ENCODE data around the gene SLCO2A1. TPM values are rescaled to one million over a fixed set of nuclear protein-coding genes. Genes with fewer than 3 reads are reported as not detected.
A peak's percentile ranks its signal among the peaks of the same experiment; 100 is the strongest.

SLCO2A1 gene
- total RNA-seq, 4 donors from 2014 or later, result 0.07 to 2.4 (median 1.3) TPM

GRCh38 chr3:133931084-133931483 lies 98.6 kb downstream of the SLCO2A1 start:
- in situ Hi-C loops (cut with MboI; ENCODE audit: low sequenced_read_pairs in 4 of 4), result no loop called here
- H3K4me1 ChIP-seq, result peaks cover 0 to 9% of the 10 kb centered on the region in 2 donors
- H3K36me3 ChIP-seq, result no peaks in the 10 kb centered on the region
- TF ChIP-seq, protein P1, sequence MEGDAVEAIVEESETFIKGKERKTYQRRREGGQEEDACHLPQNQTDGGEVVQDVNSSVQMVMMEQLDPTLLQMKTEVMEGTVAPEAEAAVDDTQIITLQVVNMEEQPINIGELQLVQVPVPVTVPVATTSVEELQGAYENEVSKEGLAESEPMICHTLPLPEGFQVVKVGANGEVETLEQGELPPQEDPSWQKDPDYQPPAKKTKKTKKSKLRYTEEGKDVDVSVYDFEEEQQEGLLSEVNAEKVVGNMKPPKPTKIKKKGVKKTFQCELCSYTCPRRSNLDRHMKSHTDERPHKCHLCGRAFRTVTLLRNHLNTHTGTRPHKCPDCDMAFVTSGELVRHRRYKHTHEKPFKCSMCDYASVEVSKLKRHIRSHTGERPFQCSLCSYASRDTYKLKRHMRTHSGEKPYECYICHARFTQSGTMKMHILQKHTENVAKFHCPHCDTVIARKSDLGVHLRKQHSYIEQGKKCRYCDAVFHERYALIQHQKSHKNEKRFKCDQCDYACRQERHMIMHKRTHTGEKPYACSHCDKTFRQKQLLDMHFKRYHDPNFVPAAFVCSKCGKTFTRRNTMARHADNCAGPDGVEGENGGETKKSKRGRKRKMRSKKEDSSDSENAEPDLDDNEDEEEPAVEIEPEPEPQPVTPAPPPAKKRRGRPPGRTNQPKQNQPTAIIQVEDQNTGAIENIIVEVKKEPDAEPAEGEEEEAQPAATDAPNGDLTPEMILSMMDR (IDR thresholded peaks at IDR 0.05 in 4 of 5, conservative IDR thresholded peaks at IDR 0.05 in 1 of 5), result no peak
- no peak for TF ChIP-seq POLR2A (IDR thresholded peaks at IDR 0.05)
- H3K27ac ChIP-seq, result no peak overlapping the region
- ATAC-seq (no peak), DNase-seq (no peak)
- H3K4me3 ChIP-seq, result no peak overlapping the region
- intact Hi-C loops (cut with DNase I; ENCODE audit: low total_unique reads), result loop anchor here (10.0 kb wide), 2 partner anchors 104 to 544 kb away; no protein-coding TSS in a partner anchor
- H3K9me3 ChIP-seq, result no peaks in the 10 kb centered on the region
- peaks cover 0 to 2% (median 0%) of the 10 kb centered on the region in 3 donors for H3K27me3 ChIP-seq

- in situ Hi-C loops (cut with MboI; ENCODE audit: low sequenced_read_pairs in 4 of 4) (no loop called here), intact Hi-C loops (cut with DNase I; ENCODE audit: low total_unique reads) (loop anchor here (10.0 kb wide), 2 partner anchors 104 to 544 kb away; no protein-coding TSS in a partner anchor)
- TF ChIP-seq, protein P1 (IDR thresholded peaks at IDR 0.05 in 4 of 5, conservative IDR thresholded peaks at IDR 0.05 in 1 of 5), result peak; percentile 17 to 49 (median 26)
- TF ChIP-seq POLR2A (IDR thresholded peaks at IDR 0.05), result no peak
- Histone ChIP-seq H3K9me3 (no peaks in the 10 kb centered on the region), H3K27ac (no peak overlapping the region), H3K27me3 (peaks cover 0 to 2% (median 0%) of the 10 kb centered on the region in 3 donors), H3K36me3 (no peaks in the 10 kb centered on the region), H3K4me1 (peaks cover 0 to 9% of the 10 kb centered on the region in 2 donors), H3K4me3 (no peak overlapping the region)
- DNase-seq, result no peak
- ATAC-seq, result no peak
Measured at GRCh38 chr3:133930341-133930933, 99.3 kb downstream of the SLCO2A1 start.

DNA sequence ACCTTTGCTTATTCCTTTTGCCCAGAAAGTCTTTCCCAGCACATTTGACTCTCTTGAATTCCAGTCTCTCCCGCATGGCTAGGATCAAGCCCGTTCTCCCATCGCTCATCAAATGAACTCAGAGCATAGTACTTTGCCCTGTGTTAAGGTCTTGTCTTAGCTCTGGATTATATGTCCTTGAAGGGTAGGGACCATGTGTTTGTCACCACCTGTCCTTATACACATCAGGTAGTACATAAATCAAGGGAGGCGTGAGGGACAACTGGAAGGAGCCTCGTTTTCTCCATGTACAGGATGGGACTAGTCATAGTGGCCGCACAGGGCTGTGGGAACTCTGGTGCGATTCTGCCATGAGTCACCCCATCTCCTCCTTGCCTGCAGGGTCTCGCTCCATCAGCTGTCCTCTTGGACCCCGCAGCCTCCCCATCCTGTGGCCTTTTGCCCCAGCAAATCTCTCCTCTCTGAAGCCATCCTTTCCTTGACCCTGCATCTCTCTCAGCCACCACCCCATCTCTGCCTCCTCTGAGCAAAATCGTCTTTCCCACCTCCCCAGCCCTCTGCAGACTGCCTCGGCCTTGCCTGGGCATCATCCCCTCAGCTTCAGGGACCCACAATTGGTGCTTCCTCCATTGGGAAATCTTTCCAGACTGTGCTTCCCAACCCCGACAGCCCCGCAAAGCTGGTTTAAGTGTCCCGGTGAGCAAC lies 100.7 kb downstream of the SLCO2A1 start:
- Histone ChIP-seq H3K9me3 (no peaks in the 10 kb centered on the region), H3K4me1 (peaks cover 0 to 9% of the 10 kb centered on the region in 2 donors), H3K4me3 (no peak overlapping the region), H3K27ac (no peak overlapping the region), H3K27me3 (peaks cover 0 to 2% (median 0%) of the 10 kb centered on the region in 3 donors), H3K36me3 (no peaks in the 10 kb centered on the region)
- no peak for DNase-seq
- intact Hi-C loops (cut with DNase I; ENCODE audit: low total_unique reads), result loop anchor here (5.0 kb wide), 1 partner anchor 1202 kb away; no protein-coding TSS in a partner anchor
- ATAC-seq, result no peak
- in situ Hi-C loops (cut with MboI; ENCODE audit: low sequenced_read_pairs in 4 of 4), result loop anchor here in 1 of 4 donors (10.0 kb wide), 1 partner anchor 114 kb away; no protein-coding TSS in a partner anchor
- TF ChIP-seq, protein P1 (IDR thresholded peaks at IDR 0.05 in 4 of 5, conservative IDR thresholded peaks at IDR 0.05 in 1 of 5), result no peak
- no peak for TF ChIP-seq POLR2A (IDR thresholded peaks at IDR 0.05)

- Histone ChIP-seq H3K27me3 (peaks cover 0 to 2% (median 0%) of the 10 kb centered on the region in 3 donors), H3K9me3 (no peaks in the 10 kb centered on the region), H3K4me1 (peaks cover 0 to 9% of the 10 kb centered on the region in 2 donors), H3K4me3 (peak overlapping the region in 2 of 4 donors; percentile 59 to 80), H3K27ac (no peak overlapping the region), H3K36me3 (no peaks in the 10 kb centered on the region)
- ATAC-seq, result no peak
- TF ChIP-seq POLR2A (IDR thresholded peaks at IDR 0.05), result no peak
- TF ChIP-seq, protein P1 (IDR thresholded peaks at IDR 0.05 in 4 of 5, conservative IDR thresholded peaks at IDR 0.05 in 1 of 5), result no peak
- no peak for DNase-seq
- intact Hi-C loops (cut with DNase I; ENCODE audit: low total_unique reads), result loop anchor here (5.0 kb wide), 1 partner anchor 1201 kb away; no protein-coding TSS in a partner anchor
- in situ Hi-C loops (cut with MboI; ENCODE audit: low sequenced_read_pairs in 4 of 4), result loop anchor here in 1 of 4 donors (10.0 kb wide), 1 partner anchor 114 kb away; no protein-coding TSS in a partner anchor
Measured at GRCh38 chr3:133928136-133928893, 101.4 kb downstream of the SLCO2A1 start.
